ENCODE results near the gene MBD3.
"Not testable (repeated sequence)": the region's sequence is repeated elsewhere in the genome, so short reads cannot be mapped to it uniquely, and the experiment has no call there.

The MBD3 gene

DNA sequence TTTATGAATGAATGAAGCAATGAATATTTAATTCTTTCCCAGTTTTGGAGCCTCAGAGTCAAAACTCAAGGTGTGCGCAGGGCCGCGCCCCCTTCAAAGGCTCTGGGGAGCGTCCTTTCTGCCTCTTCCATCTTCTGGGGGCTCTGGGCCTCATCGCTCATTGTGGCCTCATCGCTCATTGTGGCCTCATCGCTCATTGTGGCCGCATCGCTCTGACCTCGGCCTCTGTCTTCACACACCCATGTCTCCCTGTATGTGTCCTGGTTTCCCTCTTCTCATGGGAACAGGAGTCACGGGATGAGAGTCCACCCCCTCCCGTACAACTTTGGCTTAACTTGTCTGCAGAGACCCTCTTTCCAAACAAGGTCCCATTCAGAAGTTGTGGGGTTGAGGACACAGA lies 21.3 kb downstream of the MBD3 start:
- DNase-seq (ENCODE audit: low spot score), result no peak

DNA sequence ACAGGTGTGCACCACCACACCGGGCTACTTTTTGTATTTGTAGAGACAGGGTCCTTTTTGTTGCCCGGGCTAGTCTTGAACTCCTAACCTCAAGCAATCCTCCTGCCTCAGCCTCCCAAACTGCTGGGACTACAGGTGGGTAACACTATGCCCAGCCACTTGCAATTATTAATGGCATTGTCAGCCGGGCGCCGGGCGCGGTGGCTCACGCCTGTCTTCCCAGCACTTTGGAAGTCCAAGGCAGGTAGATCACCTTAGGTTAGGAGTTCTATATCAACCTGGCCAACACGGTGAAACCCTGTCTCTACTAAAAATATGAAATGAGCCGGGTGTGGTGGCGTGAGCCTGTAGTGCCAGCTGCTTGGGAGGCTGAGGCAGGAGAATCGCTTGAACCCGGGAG lies 21.8 kb downstream of the MBD3 start:
- DNase-seq (ENCODE audit: low spot score), result no peak

DNA sequence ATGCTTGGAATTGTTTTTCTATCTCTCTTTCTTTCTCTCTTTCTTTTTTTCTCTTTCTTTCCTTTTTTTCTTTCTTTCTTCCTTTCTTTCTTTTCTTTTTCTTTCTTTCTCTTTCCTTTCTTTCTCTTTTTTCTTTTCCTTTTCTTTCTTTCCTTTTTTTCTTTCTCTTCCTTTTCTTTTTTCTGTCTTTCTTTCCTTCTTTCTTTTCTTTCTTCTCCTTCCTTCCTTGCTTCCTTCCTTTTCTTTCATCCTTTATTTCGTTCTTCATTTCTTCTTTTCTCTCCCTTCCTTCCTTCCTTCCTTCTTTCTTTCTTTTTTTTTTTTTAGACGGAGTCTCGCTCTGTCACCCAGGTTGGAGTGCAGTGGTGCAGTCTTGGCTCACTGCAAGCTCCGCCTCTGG lies 22.7 kb downstream of the MBD3 start:
- no peak for DNase-seq (ENCODE audit: low spot score)

DNA sequence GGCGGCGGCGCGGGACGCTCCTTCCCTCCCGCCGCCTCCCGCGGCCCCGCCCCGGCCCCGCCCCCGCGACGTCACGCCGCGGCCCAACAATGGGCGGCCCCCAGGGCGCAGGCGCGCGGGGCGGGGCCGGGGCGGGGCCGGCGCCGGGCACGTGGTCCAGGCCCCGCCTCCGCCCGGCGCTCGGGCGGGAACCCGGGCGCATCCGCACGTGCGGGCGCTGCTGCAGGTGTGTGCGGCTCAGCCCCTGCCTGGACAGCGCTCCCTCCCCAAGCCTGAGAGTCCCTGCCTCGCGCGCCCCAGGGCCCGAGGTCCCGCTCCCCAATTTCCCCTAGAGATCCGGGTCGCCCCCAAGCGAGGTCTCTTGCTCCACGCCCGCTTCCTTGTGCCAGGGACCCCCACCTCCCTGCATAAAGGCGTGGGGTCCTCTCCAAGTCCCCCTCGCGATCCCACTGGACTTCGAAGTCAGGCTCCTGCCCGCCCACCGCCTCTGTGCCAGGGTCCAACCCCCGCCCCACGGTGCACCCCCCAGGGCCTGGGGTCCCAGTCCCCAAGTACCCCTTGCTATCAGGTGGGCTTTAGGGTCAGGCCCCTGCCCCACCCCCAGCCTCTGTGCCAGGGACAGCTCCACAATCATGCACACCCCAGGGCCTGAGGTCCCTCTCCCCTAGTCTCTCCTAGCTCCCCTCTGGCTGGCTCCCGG lies 24.2 kb downstream of the MBD3 start, which contains the start of gene MEX3D:
MEX3D (minus strand) TSS at position 6 of the 700 bp plus-strand sequence. CDS start 267 bp downstream, outside the sequence.
- peak; percentile 97 for DNase-seq (ENCODE audit: low spot score)

DNA sequence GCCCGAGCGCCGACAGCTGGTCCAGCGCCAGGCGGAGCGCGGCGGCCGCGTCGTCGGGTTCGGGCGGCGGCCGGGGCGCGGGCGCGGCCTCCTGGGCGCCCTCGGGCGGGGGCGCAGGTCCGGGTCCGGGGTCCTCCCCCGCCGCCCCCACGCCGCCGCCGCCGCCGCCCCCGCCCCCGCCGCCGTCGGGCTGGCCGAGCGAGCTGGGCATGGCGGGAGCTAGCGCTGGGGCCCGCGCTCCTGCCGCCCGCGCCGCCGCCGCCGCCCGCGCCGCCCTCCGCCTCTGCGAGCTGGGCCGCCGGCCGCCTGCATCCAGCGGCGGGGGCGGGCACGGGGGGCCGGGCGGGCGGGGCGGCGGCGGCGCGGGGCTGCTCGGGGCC lies 24.8 kb downstream of the MBD3 start:
- DNase-seq (ENCODE audit: low spot score), result peak; percentile 55

DNA sequence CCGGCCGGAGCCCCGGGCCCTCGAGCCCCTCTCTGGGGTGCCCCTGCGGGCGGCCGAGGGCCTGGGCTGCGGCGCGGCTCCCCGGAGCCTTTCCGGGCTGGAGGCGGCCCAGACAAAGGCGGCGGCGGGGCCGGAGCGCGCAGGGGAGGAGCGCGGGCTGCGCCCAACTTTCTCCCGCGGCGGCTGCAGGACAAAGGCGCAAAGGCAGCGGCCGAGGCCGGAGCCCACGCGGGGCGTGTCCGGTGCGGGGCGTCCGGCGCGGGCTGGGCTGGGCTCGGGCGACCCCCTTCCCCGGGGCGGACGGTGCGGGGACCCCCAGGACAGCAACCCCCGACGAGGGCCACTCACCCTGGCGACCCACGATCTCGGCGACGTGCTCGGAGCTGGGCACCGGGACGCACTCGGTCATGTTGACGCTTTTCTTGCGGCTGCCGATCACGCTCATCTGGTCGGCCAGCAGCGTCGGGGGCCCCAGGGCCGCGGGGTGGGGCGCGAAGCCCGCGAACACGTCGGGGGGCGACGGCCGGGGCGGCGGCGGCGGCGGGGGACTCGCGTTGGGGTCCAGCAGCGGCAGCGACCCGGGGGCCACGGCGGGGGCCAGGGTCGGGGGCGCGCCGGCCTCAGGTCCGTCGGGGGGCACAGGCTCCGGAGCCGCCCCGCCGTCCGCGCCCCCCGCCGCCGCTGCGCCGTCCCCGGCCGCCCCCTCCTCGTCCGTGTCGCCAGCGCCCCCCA lies 25.4 kb downstream of the MBD3 start:
- peak; percentile 71 for DNase-seq (ENCODE audit: low spot score)

DNA sequence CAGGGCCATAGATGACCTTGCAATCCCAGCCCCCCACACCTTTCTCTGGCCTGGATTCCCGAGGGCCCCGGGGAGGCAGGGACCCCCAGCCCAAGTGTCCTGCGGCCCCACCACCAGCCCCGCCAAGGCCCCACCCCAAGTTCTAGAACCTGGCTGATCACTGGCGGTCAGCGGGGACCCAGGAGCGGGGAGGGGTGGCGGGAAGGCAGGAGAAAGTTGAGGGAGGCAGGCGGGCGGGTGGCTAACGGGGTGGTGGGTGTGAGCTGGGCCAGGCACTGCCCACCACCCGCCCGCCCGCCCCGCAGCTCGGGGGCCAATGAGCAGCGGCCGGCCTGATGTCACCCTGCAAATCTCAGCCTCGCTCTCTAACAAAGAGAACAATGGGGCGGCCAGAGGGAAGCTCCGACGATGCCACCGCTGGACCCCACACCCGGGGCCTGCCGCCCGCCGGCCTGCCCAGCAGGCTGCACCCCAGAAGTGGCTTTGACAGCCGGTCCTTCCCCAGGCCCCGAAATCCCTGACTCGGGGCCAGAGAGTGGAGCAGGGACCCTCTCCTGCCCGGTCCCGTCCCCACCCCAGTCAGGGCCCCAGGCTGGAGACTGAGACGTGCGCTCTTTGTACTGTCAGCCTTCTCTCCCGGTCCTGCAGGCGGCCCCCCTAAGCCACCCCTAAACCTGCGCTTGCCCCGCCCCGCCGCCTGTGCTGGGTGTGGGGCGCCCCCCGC lies 26.1 kb downstream of the MBD3 start:
- peak; percentile 92 for DNase-seq (ENCODE audit: low spot score)

DNA sequence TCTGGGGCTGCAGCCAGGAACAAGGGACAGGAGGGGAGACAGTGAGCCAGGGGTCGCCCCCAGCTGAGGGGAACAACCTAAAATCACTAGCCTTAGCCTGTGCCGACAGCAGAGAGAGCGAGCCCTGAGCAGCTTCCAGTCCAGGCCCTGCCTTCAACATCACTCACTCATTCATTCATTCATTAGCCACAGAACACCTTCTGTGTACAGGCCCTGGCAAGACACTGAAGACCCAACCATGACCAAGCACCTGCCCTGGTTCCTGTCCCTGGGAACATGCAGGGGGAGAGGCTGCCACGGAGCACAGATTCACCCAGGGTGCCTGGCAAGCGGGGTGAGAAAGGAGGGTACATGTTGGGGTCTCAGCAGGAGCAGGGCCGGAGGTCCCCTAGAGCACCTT lies 29.4 kb downstream of the MBD3 start:
- no peak for DNase-seq (ENCODE audit: low spot score)

DNA sequence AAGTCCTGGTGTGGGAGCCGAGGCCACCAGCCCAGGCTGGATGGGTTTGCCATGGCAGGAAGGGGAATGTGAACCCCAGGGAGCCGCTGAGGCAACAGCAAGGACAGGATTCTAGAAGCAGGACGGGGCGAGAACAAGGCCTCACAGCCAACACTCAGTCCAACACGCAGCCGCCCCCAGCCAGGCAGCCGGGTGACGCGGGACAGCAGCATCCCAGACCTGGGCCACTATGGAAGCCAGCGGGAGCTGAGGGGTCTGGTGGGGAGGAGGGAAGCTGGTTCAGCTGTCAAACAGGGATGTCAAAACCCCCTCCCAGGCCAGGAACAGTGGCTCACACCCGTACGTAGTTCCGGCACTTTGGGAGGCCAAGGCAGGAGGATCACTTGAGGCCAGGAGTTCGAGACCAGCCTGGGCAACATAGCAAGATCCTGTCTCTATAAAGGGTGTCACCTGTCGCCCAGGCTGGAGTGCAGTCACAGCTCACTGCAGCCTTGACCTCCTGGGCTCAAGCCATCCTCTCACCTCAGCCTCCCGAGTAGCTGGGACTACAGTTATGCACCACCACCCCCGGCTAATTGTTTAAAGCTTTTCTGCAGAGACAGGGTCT lies 31.3 kb downstream of the MBD3 start:
- DNase-seq (ENCODE audit: low spot score), result no peak

DNA sequence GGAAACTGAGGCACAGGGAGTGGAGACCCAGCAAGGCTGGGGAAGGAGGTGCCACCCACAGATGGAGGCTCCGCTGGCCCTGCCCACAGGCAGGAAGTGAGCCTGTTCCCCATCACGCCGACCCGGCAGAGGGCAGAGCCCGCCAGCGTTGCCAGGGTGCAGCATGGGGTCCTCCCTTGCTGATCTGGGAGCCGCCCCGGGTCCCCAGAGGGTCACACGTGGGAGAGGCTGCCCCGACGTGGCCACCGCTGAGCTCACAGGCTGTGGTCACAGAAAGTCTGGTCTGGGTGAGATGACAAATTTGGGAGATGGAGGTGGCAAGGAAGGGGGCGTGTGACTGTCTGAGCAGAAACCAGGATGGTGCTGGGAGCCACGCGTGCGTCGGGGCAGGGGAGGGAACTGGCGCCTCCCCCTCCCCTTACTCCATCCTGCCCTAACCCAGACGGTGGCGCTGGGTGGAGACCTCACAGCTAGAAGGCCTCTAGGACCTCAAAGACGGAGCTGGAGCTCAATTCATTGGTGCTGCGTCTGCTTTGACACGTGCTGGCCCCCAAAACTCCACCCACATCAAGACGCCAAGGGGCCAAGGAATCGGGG lies 32.3 kb downstream of the MBD3 start:
- no peak for DNase-seq (ENCODE audit: low spot score)

DNA sequence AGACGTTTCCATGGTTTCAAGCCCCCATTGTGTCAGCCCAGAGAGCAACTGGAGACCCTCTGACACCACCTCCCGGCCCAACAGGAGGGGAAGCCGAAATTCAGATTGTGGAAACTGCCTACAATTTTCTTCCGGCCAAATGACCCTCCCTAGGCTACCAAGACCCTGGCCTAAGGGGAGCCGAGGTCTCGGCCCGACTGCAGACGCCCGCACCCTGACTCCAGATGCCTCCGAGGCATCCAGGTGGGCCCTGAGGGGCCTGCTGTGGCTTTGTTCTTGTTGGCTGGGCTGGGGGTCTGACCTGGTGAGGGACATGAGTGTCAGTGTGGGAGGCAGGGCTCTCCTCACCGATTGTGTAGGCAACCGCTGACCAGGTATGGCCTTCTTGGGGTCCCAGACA lies 34.1 kb downstream of the MBD3 start:
- DNase-seq (ENCODE audit: low spot score), result no peak

DNA sequence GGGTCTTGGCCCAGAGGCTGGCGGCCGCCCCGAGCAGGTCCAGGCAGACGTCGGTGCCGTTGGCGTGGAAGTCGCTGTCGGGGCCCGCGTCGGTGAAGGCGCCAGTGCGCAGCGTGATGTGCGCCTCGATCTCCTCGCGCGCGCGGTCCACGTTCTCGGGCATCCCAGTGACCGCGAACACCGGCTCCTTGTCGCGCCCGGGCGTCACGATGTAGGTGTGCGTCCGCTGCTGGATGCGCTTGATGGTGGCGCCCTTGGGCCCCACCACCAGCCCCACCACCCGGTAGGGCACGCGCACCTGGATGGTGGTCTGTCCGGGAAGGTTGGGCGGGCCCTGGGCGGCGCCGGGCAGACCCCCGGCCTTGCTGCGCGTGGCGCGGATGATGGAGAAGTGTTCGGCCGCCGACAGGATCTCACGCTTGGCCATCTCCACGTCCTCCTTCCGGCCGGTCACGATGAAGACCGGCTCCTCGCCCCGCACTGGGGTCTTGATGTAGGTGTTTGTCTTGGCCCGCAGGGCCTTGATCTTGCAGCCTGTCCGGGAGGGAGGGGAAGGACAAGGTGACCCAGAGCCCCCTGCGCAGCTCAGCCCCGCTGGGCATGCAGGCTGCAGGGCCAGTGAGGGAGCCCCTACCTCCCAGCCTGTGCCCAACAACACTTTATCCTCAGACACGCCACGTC lies 36.1 kb downstream of the MBD3 start:
- DNase-seq (ENCODE audit: low spot score), result no peak

DNA sequence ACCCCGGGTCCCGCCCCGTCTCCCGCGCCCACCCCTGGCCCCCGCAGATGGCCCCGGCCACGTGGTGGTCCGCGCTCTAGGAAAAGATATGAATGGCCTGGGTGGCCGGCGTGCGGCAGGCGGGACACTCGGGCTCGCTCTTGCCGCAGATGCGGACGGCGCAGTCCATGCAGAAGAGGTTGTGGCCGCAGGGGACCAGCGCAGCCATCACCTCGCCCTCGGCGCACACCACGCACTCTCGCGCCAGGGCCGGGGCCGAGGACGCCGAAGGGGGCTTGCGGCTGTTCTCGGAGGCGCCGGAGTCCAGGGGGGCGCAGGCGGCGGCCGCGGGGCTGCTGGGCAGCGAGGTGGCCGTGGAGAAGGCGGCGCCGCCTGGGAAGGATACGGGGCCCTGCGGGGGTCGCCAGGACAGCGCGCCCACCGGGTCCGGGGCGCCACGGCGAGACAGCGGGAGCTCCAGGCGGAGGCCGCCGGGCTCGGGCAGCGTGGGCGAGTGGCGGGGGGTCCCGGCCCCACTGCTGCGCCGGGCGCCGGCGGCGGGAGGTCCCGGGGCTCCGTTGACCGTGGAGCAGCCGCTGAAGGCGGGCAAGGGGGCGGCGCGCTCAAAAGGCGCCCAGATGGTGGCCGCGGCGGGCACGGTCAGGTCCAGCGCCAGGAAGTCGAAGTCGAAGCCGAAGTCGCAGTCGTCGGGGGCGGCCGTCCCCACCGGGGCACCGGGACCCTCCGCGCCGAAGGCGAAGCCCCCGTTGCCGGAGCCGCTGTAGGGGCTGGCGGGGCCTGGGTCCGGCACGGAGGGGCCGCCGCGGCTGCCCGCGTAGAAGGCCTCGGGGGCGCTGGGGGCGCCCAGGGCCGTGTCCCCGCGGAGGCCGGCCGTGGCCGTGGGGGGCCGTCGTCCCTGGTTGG lies 36.9 kb downstream of the MBD3 start:
- DNase-seq (ENCODE audit: low spot score), result no peak

DNA sequence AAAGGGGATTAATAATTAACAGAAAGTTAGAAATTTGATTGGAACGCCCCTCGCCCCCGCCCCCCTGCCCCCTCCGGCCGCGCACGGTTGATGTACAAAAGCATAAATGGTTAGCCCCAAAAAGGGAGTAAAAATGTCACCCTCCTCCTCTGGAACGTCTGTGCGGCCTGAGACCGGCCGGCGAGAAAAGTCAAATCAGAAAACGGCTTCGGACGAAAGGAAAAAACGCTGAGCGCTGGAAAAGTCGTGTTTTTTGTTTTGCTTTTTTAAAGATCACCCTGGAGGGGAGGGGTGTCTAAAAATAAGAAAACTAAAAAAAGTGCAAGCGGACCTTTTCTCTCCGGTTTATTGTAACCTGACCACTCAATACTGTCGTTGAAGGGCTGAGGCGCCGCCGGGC lies 37.7 kb downstream of the MBD3 start:
- DNase-seq (ENCODE audit: low spot score), result no peak

DNA sequence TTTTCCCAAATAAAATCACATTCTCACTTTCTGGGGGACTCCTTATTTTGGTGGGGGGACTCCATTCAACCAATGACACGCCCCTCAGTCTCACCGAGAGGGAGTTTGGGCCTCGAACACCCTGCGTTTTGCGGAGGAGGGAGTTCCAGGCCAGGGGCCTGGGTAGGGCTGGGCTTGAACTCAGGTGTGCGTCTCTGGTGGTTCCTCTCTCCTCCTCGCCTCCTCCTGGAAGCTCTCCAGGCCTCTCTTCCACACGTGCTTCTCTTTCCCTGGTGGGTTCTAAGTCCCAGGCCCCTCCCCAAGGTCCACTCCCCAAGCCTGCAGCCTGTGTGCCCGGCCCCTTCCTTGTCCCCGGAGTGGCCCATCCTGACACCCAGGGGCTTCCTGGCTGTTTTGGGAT lies 39.2 kb downstream of the MBD3 start:
- no peak for DNase-seq (ENCODE audit: low spot score)

DNA sequence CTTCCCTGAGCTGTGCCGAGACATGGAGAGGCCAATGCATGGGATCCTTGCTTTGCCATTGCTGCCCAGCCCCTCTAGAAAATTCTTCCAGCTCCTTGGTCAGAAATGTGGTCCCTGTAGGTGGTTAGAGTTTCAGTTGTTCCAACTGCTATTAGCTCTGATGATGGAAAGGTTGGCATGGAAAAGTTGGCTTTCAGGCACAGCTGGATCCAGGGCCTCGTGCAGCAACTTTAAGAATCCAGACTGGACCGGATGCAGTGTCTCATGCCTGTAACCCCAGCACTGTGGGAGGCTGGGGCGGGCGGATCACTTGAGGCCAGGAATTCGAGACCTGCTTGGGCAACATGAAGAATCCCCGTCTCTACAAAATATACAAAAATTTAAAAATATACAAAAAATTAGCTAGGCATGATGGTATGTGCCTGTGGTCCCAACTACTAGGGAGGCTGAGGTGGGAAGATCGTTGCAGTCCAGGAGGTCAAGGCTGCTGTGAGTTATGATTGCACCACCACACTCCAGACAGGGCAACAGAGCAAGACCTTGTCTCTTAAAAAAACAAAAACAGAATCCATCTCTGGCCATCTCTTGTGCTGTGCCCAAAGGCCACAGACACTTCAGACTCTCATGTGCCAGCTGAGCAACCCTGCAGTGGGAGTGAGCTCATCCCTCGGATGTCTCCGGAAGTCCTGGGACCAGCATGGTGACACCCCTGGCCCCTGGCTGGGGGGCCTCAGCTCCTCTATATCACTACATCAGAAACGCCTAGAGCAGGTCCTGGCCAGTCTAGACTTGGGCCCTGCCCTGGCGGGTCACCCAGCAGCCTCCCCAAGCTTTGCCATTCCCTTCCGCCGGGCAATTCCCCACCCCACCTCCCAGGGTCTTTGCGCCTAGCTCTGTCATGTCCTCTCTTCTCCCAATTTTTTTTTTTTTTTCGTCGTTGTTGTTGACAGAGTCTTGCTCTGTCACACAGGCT lies 41.3 kb downstream of the MBD3 start:
- DNase-seq (ENCODE audit: low spot score), result no peak

DNA sequence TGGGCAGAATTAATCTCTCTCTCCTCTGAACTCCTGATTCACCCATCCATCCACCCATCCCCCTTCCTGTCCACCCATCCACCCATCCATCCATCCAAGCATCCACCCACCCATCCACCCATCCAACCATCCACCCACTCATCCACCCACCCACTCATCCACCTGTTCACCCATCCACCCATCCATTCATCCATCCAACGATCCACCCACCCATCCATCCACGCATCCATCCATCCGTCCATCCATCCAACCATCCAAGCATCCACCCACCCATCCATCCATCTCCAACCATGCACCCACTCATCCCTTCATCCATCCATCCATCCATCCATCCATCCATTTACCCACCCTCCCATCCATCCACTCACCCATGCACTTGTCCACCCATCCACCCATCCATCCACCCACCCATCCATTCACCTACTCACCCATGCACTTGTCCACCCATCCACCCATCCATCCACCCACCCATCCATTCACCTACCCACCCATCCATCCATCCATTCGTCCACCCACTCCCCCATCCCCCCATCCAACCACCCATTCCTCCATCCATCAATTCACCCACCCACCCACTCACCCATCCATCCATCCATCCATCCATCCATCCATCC lies 43.2 kb downstream of the MBD3 start:
- DNase-seq (ENCODE audit: low spot score), result no peak

DNA sequence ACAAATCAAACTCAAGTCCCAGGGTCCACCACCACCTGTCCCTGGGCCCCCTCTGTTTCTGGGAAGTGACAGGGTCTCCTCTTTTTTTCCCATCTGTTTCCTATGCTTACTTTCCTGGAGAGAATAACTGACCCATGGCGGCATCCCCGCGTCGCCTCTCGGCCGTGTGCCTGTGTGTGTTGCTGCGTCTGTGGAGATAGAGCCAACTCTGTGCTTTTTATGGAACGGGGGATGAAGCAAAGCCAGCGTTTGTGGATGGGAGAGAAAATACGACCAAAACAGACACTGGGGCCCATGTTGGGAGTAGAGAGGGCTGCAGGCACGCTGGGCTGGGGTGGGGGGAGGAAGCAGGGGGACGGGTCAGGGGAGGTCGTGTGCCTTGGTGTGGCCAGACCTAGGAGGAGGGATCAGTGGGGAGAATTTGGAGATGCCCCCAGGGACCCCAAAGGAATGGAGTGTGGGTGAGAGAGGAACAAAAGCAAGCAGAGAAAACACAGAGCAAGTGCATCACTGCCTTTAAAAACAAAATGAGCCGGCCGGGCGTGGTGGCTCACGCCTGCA lies 52.2 kb downstream of the MBD3 start:
- DNase-seq (ENCODE audit: low spot score), result no peak

DNA sequence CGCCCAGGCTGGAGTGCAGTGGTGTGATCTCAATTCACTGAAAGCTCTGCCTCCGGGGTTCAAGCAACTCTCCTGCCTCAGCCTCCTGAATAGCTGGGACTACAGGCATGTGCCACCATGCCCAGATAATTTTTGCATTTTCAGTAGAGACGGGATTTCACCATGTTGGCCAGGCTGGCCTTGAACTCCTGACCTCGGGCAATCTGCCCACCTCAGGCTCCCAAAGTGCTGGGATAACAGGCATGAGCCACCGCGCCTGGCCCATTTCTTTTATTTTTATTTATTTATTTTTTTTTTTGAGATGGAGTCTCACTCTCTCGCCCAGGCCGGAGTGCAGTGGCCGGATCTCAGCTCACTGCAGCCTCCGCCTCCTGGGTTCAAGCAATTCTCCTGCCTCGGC lies 52.9 kb downstream of the MBD3 start:
- DNase-seq (ENCODE audit: low spot score), result not testable (repeated sequence)
